Glutamatergic neuron (in vitro differentiated cells): ENCODE measurements around the gene ANAPC7. TPM values are rescaled to one million over a fixed set of nuclear protein-coding genes. Genes with fewer than 3 reads are reported as not detected.

Experiments used
- DNase-seq: peaks from one replicate; pipeline ENCODE4 v3.0.0; 2022
- H3K27ac Mint-ChIP-seq: one replicate; pipeline ENCODE4 v1.8.0; 2020; ENCODE audit warnings: mild to moderate bottlenecking, mixed read lengths, inconsistent platforms; ENCODE audit not compliant: unreplicated experiment
- H3K27me3 Mint-ChIP-seq: one replicate; pipeline ENCODE4 v1.8.0; 2020; ENCODE audit warnings: mild to moderate bottlenecking, moderate library complexity, mixed read lengths, inconsistent platforms; ENCODE audit not compliant: unreplicated experiment
- H3K36me3 Mint-ChIP-seq: one replicate; pipeline ENCODE4 v1.8.0; 2020; ENCODE audit warnings: mild to moderate bottlenecking, mixed read lengths, inconsistent platforms; ENCODE audit not compliant: unreplicated experiment
- H3K4me1 Mint-ChIP-seq: one replicate; pipeline ENCODE4 v1.8.0; 2020; ENCODE audit warnings: mild to moderate bottlenecking, low read depth, mixed read lengths, inconsistent platforms; ENCODE audit not compliant: unreplicated experiment
- H3K4me3 Mint-ChIP-seq: one replicate; pipeline ENCODE4 v1.8.0; 2020; ENCODE audit warnings: mild to moderate bottlenecking, mixed read lengths, inconsistent platforms; ENCODE audit not compliant: unreplicated experiment
- H3K9me3 Mint-ChIP-seq: one replicate; pipeline ENCODE4 v1.8.0; 2020; ENCODE audit warnings: mild to moderate bottlenecking, moderate library complexity, mixed read lengths, inconsistent platforms; ENCODE audit not compliant: unreplicated experiment
- CTCF ChIP-seq: fragments of 200-600 bp; sonication (generic); IDR thresholded peaks from one replicate; pipeline ENCODE4 v1.5.0; 2021; ENCODE audit not compliant: partially characterized antibody, unreplicated experiment
- total RNA-seq: library from RNA; stranded (reverse); fragmentation: NEBNext Ultra II Directional; extraction: Animal tissue kit (Norgen Biotek cat#: 25700); gene quantifications from one replicate; pipeline ENCODE4 v1.2.1, GENCODE V29; 2021; ENCODE audit not compliant: unreplicated experiment

ANAPC7 gene
- total RNA-seq, 1 donor from 2014 or later = 93.7 TPM

DNA sequence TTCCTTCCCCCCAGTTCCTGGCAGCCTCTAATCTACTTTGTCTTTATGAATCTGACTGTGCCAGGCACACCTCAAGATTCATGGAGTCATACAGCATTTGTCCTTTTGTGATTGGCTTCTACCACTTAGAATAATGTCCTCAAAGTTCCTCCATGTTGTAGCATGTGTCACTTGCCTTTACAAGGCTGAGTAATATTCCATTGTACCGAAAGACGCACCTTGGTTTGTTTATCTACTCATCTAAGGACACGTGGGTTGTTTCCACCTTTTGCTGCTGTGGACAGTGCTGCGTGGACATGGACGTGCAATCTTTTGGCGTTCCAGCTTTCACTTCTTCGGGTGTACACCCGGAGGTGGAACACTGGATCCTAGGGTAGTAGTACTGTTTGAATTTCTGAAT lies 33.5 kb downstream of the ANAPC7 start:
- Mint-ChIP-seq H3K27ac (no peak overlapping the region), H3K9me3 (peaks cover 4% of the 10 kb centered on the region), H3K4me1 (peaks cover 20% of the 10 kb centered on the region), H3K4me3 (no peak overlapping the region), H3K36me3 (peaks cover under 1% of the 10 kb centered on the region), H3K27me3 (no peaks in the 10 kb centered on the region)
- no peak for DNase-seq
- no peak for TF ChIP-seq CTCF

GRCh38 chr12:110367181-110367864 lies 36.2 kb downstream of the ANAPC7 start:
- Mint-ChIP-seq H3K36me3 (no peaks in the 10 kb centered on the region), H3K27ac (peak overlapping the region; percentile 95), H3K4me1 (peaks cover 5% of the 10 kb centered on the region), H3K27me3 (peaks cover 2% of the 10 kb centered on the region), H3K9me3 (peaks cover 2% of the 10 kb centered on the region), H3K4me3 (no peak overlapping the region)
- DNase-seq = no peak
- no peak for TF ChIP-seq CTCF

DNA sequence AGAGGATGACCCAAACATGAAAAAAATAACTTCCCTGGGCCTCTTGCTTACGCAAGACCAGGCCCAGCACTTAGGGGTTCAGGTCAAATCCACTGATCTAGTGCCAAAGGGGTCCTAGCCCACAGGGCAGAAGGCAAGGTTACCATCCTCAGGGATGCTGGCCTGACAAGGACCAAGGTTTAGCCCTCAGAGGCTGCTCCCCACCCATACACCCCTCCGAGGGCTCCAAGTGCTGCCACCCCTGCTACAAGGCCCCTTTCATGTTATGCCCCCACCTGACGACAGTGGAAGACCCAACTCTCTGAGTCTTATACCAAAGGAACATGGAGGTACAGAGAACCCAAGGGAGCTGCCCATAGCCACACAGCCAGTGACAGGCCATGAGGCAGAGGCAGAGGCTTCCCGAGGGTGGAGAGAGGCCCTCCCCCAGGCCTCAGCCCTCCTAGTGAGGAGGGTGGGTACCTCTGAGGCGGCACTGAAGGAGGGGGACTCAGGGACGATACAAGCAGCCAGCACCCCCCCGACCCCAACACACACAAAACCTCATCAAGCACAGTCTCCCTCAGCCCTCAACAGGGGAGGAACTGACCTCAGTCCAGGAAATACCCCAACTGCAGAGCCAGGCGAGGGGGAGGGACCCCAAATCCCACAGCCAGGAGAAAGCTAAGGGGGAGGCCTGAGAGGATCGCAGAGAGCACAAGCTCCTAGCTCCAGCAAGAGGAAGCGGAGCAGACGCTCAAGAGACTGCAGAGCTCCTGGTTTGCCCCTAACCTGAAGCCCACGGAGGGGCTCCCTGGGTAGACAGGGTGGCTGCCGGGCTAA lies 37.0 kb downstream of the ANAPC7 start:
- Mint-ChIP-seq H3K36me3 (no peaks in the 10 kb centered on the region), H3K4me3 (no peak overlapping the region), H3K27me3 (peaks cover 2% of the 10 kb centered on the region), H3K9me3 (peaks cover 2% of the 10 kb centered on the region), H3K27ac (peak overlapping the region; percentile 95), H3K4me1 (peaks cover 5% of the 10 kb centered on the region)
- no peak for DNase-seq
- TF ChIP-seq CTCF = no peak

- no peak overlapping the region for H3K4me3 Mint-ChIP-seq
Observed at GRCh38 chr12:110365489-110366320, 37.8 kb downstream of the ANAPC7 start.

More at GRCh38 chr12:110365489-110366320, 37.8 kb downstream of the ANAPC7 start:
- Mint-ChIP-seq H3K36me3 (no peaks in the 10 kb centered on the region), H3K27me3 (peaks cover 2% of the 10 kb centered on the region), H3K27ac (no peak overlapping the region), H3K4me1 (peaks cover 5% of the 10 kb centered on the region), H3K9me3 (peaks cover 2% of the 10 kb centered on the region)
- no peak for DNase-seq
- no peak for TF ChIP-seq CTCF
